Spinal cord (tissue), 10 donors: ENCODE data around the gene COL23A1. TPM values are rescaled to one million over a fixed set of nuclear protein-coding genes. Genes with fewer than 3 reads are reported as not detected.

Experiments used
- DNase-seq, 6 donors: peaks; one replicate each; pipeline versions ENCODE4 v3.0.0 to v3.0.0-alpha.2; 2013 to 2015; ENCODE audit warnings: low spot score in 6 of 6, low read depth in 4 of 6
- H3K27ac ChIP-seq: one replicate; pipeline ENCODE4 v1.5.1; 2013; ENCODE audit warnings: low read depth, low read length, control low read depth
- H3K27me3 ChIP-seq: one replicate; pipeline ENCODE4 v1.6.1; 2013; ENCODE audit warnings: low read length; ENCODE audit not compliant: control insufficient read depth, insufficient read depth
- H3K36me3 ChIP-seq: one replicate; pipeline ENCODE4 v1.6.1; 2013; ENCODE audit warnings: low read length; ENCODE audit not compliant: control insufficient read depth, insufficient read depth
- H3K4me1 ChIP-seq: one replicate; pipeline ENCODE4 v1.6.1; 2013; ENCODE audit warnings: low read length; ENCODE audit not compliant: control insufficient read depth, insufficient read depth
- H3K4me3 ChIP-seq: one replicate; pipeline ENCODE4 v1.5.1; 2013; ENCODE audit warnings: low read depth, low read length, control low read depth
- H3K9me3 ChIP-seq: one replicate; pipeline ENCODE4 v1.6.1; 2013; ENCODE audit warnings: low read length; ENCODE audit not compliant: control insufficient read depth, insufficient read depth
- WGBS: methylation state at CpG from one replicate; pipeline ENCODE4 v1.1.5; 2013; ENCODE audit warnings: missing lambda C conversion rate; ENCODE audit not compliant: insufficient coverage; 5-methylcytosine and 5-hydroxymethylcytosine counted together
- polyA plus RNA-seq, 2 donors: library from polyadenylated mRNA; unstranded; fragments of 120-200 nt; gene quantifications; one replicate each; pipeline ENCODE4 v1.2.1, GENCODE V29; 2013; ENCODE audit not compliant: insufficient read length in 2 of 2
- total RNA-seq, 2 donors: library from RNA; depleted of rRNA in 1 of 2; stranded (reverse); fragments of 120-200 nt in 1 of 2; fragments of >200 nt in 1 of 2; gene quantifications; one replicate each; pipeline versions ENCODE4 v1.2.3 to v1.2.4, GENCODE V29; 2013 to 2014
- donor health status: healthy.

Gene COL23A1
- total and polyA plus RNA-seq, 4 donors, result 2.8 to 9.7 (median 8.0) TPM

- peak in 4 of 6 donors; percentile 45 to 82 (median 60) for DNase-seq
- whole genome bisulfite sequencing, result 2% methylated on average over 5 of the region's 15 CpGs
- Histone ChIP-seq H3K4me1 (peaks cover 7% of the 10 kb centered on the region), H3K36me3 (peaks cover 2% of the 10 kb centered on the region), H3K27ac (peak overlapping the region; percentile 97), H3K27me3 (no peaks in the 10 kb centered on the region), H3K4me3 (peak overlapping the region; percentile 97), H3K9me3 (no peaks in the 10 kb centered on the region)
Observed at GRCh38 chr5:178624631-178625546, 34.7 kb upstream of the COL23A1 start.

DNA sequence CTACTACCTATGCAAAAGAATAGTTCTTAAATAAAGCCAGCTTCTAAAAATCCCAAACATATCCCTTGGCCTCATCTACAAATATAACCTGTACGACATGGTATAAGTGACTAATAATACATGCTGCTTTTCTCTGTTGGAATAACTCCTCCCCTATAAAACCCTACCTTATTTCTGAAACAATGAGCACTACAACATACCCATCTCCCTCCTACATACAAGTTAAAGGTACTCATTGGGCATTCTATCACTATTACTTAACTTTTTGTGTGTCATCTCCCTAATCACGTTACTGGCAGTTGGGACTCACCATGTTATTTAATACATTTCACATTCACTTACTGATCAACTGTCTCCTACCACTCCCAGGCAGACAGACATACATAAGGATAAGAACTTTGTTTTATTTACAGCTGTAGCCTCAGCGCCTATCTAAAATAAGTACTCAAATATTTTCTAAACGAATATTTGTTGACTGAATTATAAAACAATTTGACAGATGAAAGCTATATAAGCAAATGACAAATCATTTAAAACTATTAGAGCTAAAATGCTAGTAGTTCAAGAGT is 32.6 kb upstream of the COL23A1 start:
- Histone ChIP-seq H3K27me3 (no peaks in the 10 kb centered on the region), H3K27ac (no peak overlapping the region), H3K4me1 (peaks cover 7% of the 10 kb centered on the region), H3K9me3 (no peaks in the 10 kb centered on the region), H3K4me3 (no peak overlapping the region), H3K36me3 (peaks cover 8% of the 10 kb centered on the region)
- WGBS, result no CpG with 5 or more reads among the region's 4 CpGs
- DNase-seq, result no peak

DNA sequence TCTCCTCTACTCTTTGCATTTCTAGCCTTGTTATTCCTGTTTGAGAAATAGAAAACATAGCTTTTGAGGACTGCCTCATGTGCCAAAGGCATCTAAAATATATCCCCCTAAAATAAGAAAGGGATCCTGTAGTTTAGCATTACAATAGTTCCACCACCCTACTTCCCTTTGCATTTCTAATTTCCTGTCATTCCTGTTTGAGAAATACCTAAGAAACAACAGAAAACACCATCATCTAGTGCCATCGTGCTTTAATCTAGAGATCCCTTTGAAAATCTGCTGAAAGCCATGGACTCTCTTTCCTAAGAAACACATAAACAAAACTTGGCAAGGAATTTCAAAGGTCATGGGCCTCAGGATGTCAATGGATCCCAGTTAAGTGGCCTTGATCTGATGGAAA is 29.2 kb upstream of the COL23A1 start:
- no peaks in the 10 kb centered on the region for H3K4me1 ChIP-seq
- no peaks in the 10 kb centered on the region for H3K27me3 ChIP-seq
- WGBS, result 0% methylated on average over 1 of the region's 1 CpG
- H3K27ac ChIP-seq, result no peak overlapping the region
- H3K36me3 ChIP-seq, result peaks cover 22% of the 10 kb centered on the region
- no peak overlapping the region for H3K4me3 ChIP-seq
- DNase-seq, result no peak
- H3K9me3 ChIP-seq, result no peaks in the 10 kb centered on the region

GRCh38 chr5:178612299-178612698 is 22.1 kb upstream of the COL23A1 start:
- Histone ChIP-seq H3K27me3 (no peaks in the 10 kb centered on the region), H3K4me3 (no peak overlapping the region), H3K4me1 (no peaks in the 10 kb centered on the region), H3K27ac (no peak overlapping the region), H3K9me3 (no peaks in the 10 kb centered on the region), H3K36me3 (peaks cover 46% of the 10 kb centered on the region)
- no peak for DNase-seq
- WGBS, result 92% methylated on average over 2 of the region's 7 CpGs

GRCh38 chr5:178606269-178606668 is 16.1 kb upstream of the COL23A1 start:
- 92% methylated on average over 3 of the region's 3 CpGs for WGBS
- Histone ChIP-seq H3K27ac (no peak overlapping the region), H3K36me3 (peaks cover 38% of the 10 kb centered on the region), H3K4me1 (no peaks in the 10 kb centered on the region), H3K9me3 (no peaks in the 10 kb centered on the region), H3K4me3 (no peak overlapping the region), H3K27me3 (no peaks in the 10 kb centered on the region)
- DNase-seq, result no peak

- no peak overlapping the region for H3K27ac ChIP-seq
- no peaks in the 10 kb centered on the region for H3K4me1 ChIP-seq
- no peak overlapping the region for H3K4me3 ChIP-seq
- H3K36me3 ChIP-seq, result peaks cover 36% of the 10 kb centered on the region
- no peaks in the 10 kb centered on the region for H3K9me3 ChIP-seq
- DNase-seq, result no peak
- no peaks in the 10 kb centered on the region for H3K27me3 ChIP-seq
- WGBS, result no CpG with 5 or more reads among the region's 3 CpGs
Observed at GRCh38 chr5:178605788-178606187, 15.6 kb upstream of the COL23A1 start.

DNA sequence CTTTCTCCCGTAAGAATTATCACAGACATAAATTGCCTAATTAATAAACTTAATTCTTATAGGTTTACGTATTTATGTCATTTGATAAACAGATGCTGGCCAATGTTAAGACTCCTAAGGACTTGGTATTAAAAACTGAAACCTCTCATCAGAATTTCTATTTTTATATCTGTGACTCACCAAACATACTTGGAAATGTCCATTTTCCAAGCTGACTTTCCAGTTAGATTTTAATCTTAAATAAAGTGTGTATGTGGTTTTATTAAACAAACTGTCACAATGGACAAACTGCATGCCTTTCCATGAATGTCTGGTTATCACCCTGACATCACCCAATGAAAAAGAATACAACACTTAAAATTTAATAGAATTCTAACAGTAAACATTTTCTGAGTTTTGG is 12.6 kb upstream of the COL23A1 start:
- WGBS, result no CpG with 5 or more reads among the region's 2 CpGs
- H3K27ac ChIP-seq, result no peak overlapping the region
- H3K4me3 ChIP-seq, result no peak overlapping the region
- H3K9me3 ChIP-seq, result no peaks in the 10 kb centered on the region
- H3K4me1 ChIP-seq, result no peaks in the 10 kb centered on the region
- peaks cover 26% of the 10 kb centered on the region for H3K36me3 ChIP-seq
- H3K27me3 ChIP-seq, result no peaks in the 10 kb centered on the region
- DNase-seq, result no peak

DNA sequence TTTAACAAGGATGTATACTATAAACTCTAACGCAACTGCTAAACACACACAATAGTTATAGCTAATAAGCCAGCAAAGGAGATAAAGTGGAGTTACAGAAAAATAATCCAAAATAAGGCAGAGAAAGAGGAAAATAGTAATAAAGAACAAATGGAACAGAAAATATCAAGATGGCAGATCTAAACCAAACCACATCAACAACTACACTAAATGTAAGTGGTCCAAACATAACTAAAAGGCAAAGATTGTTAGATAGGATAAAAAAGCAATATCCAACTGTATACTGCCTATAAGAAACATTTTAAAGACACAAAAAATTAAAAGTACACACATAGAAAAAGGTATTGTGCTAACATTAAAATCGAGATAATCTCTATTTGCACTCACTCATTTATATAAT is 5.6 kb upstream of the COL23A1 start:
- DNase-seq, result no peak
- WGBS, result no CpG with 5 or more reads among the region's 2 CpGs
- Histone ChIP-seq H3K4me1 (peaks cover 3% of the 10 kb centered on the region), H3K36me3 (peaks cover 9% of the 10 kb centered on the region), H3K27ac (no peak overlapping the region), H3K4me3 (no peak overlapping the region), H3K9me3 (peaks cover 6% of the 10 kb centered on the region), H3K27me3 (no peaks in the 10 kb centered on the region)

- peaks cover 6% of the 10 kb centered on the region for H3K9me3 ChIP-seq
- DNase-seq, result no peak
- H3K4me3 ChIP-seq, result no peak overlapping the region
- H3K4me1 ChIP-seq, result peaks cover 9% of the 10 kb centered on the region
- H3K27ac ChIP-seq, result no peak overlapping the region
- no peaks in the 10 kb centered on the region for H3K27me3 ChIP-seq
- H3K36me3 ChIP-seq, result peaks cover 8% of the 10 kb centered on the region
Observed at GRCh38 chr5:178595150-178595549, 5.0 kb upstream of the COL23A1 start.

DNA sequence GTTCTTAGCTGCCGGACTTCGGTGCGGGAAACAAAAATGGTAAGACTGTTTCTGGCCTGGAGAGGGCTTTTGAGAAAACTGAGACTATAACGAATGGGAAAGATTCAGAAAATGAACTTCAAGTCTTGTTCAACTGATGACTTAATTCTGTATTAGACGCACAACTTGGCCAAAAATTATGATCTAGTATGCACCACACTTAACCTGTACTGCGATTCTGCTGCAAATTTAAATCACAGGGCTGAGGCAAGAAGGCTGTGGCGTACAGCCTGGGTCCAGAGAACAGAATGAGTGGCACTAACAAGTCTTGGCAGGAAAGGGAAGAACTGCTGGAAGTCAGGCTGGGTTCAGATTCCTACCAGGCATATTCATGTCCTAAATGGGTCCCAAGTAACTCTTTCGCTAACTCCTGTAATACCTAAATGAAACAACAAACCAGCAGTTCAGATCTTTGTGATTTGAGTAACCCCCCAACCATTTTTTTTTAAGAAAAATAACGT is 781 bp upstream of the COL23A1 start:
- Histone ChIP-seq H3K27ac (peak overlapping the region; percentile 33), H3K36me3 (no peaks in the 10 kb centered on the region), H3K4me1 (peaks cover 29% of the 10 kb centered on the region), H3K27me3 (peaks cover 13% of the 10 kb centered on the region), H3K9me3 (peaks cover 3% of the 10 kb centered on the region), H3K4me3 (no peak overlapping the region)
- no peak for DNase-seq
- 24% methylated on average over 5 of the region's 9 CpGs for WGBS
